Astrocyte of the spinal cord (primary cell): ENCODE measurements around the gene LTB.

Experiments used
- DNase-seq: peaks from one replicate; pipeline ENCODE4 v3.0.0; 2011; ENCODE audit warnings: low read depth, low spot score
- H3K4me3 ChIP-seq: 2 replicates; pipeline ENCODE4 v1.5.1; 2011; ENCODE audit warnings: low read depth, mild to moderate bottlenecking, low read length, moderate library complexity
- in situ Hi-C: cut with HindIII; loops from 2 replicates; pipeline ENCODE4 v1.10.0; 2017; ENCODE audit warnings: low sequenced_read_pairs
- TF ChIP-seq, protein P1 (sequence below): IDR thresholded peaks from 2 replicates; pipeline ENCODE4 v1.5.1; 2012; ENCODE audit warnings: low read depth, mild to moderate bottlenecking, low read length, inconsistent platforms

LTB gene

GRCh38 chr6:31626952-31627351, 44.7 kb upstream of the LTB start:
- H3K4me3 ChIP-seq: no peak overlapping the region
- no peak for DNase-seq
- in situ Hi-C loops: no loop called here
- TF ChIP-seq, protein P1, sequence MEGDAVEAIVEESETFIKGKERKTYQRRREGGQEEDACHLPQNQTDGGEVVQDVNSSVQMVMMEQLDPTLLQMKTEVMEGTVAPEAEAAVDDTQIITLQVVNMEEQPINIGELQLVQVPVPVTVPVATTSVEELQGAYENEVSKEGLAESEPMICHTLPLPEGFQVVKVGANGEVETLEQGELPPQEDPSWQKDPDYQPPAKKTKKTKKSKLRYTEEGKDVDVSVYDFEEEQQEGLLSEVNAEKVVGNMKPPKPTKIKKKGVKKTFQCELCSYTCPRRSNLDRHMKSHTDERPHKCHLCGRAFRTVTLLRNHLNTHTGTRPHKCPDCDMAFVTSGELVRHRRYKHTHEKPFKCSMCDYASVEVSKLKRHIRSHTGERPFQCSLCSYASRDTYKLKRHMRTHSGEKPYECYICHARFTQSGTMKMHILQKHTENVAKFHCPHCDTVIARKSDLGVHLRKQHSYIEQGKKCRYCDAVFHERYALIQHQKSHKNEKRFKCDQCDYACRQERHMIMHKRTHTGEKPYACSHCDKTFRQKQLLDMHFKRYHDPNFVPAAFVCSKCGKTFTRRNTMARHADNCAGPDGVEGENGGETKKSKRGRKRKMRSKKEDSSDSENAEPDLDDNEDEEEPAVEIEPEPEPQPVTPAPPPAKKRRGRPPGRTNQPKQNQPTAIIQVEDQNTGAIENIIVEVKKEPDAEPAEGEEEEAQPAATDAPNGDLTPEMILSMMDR: no peak

GRCh38 chr6:31624070-31624469, 41.8 kb upstream of the LTB start:
- TF ChIP-seq, protein P1: no peak

GRCh38 chr6:31622684-31623091, 40.5 kb upstream of the LTB start:
- DNase-seq: no peak
- TF ChIP-seq, protein P1: no peak
- in situ Hi-C loops: no loop called here

More at GRCh38 chr6:31624070-31624469, 41.8 kb upstream of the LTB start:
- H3K4me3 ChIP-seq: no peak overlapping the region
- no peak for DNase-seq
- in situ Hi-C loops: no loop called here

GRCh38 chr6:31621991-31622390, 39.8 kb upstream of the LTB start:
- DNase-seq: no peak
- in situ Hi-C loops: no loop called here
- H3K4me3 ChIP-seq: peak overlapping the region; percentile 61
- TF ChIP-seq, protein P1: no peak

More at GRCh38 chr6:31622684-31623091, 40.5 kb upstream of the LTB start:
- H3K4me3 ChIP-seq: peak overlapping the region; percentile 61

DNA sequence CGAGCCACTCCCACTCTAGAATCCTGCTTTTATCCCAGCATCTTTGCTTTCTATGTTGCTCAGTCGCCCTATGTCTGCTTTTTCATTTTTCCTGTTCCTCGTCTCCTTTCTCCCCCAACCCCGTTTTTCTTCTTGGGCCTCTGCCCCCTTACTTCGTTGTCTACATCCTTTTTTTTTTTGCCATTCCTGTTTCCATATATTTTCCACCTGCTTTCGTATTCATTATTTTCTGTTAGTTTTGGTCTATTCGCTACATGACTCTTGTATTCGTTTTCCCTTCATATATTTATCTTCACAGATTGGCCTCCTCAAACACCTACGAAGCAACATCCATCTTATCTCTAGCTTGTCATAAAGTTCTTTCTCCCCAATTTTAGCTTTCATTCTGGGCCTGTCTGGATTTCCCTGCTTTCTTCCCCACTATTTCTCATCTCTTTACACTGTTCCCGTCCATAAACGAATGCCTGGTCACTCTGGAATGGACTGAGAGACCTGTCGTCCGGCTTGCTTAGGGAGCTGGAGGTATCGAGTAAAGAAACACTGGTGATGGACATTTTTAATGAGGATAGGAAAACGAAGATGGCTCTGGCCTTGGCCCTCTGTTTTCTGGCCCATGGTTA, 39.2 kb upstream of the LTB start:
- H3K4me3 ChIP-seq: peak overlapping the region; percentile 61
- in situ Hi-C loops: no loop called here
- TF ChIP-seq, protein P1: no peak
- no peak for DNase-seq

- in situ Hi-C loops: no loop called here
- TF ChIP-seq, protein P1: no peak
- H3K4me3 ChIP-seq: peak within 1 kb of the TSS; percentile 66
- DNase-seq: no peak
Measured at GRCh38 chr6:31620586-31621319, 38.5 kb upstream of the LTB start, which contains the start of gene PRRC2A. Gene PRRC2A (plus strand): TSS chr6:31620715. CDS start chr6:31622790, 2,075 bp downstream.
